ENCODE data around the gene LZTS2.

LZTS2 gene

DNA sequence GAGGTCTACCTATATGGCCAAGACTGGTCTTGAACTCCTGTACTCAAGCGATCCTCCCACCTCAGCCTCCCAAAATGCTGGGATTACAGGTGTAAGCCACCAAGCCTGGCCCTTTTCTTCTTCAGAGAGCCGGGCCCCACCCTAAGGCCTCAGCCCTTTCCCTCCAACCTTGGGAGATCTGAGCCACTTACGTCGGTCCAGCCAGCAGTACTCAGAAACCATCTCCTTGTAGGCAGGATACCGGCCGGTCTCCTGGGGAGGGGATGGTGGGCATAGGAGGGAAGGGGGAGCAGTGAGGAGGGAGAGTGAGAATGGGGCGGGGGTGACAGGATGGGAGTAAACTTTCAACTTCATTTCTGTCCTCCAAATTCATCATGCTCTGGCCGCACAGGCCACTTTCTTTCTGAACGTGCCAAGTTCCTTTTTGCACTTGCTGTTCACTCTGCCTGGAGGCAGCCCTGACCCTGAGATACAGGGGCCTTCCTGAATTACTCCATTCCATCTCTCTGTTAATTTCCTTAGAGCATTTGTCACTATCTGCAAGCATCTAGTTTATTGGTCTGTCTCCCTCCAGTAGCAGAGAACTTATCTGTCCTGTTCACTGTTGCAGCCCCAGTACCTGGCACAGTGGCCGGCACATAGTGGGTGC is 20.9 kb downstream of the LZTS2 start:
- DNase-seq (ENCODE audit: low read depth), result no peak
- no peak for TF ChIP-seq CTCF (IDR thresholded peaks at IDR 0.05; ENCODE audit: control insufficient read depth, extremely low read depth, insufficient read depth)
- no peak overlapping the region for H3K4me3 ChIP-seq (ENCODE audit: low read depth, low read length)

- H3K4me3 ChIP-seq (ENCODE audit: low read depth, low read length), result no peak overlapping the region
- TF ChIP-seq CTCF (IDR thresholded peaks at IDR 0.05; ENCODE audit: control insufficient read depth, extremely low read depth, insufficient read depth), result no peak
- no peak for DNase-seq (ENCODE audit: low read depth)
Observed at GRCh38 chr10:101021239-101021638, 21.6 kb downstream of the LZTS2 start.

- no peak for TF ChIP-seq CTCF (IDR thresholded peaks at IDR 0.05; ENCODE audit: control insufficient read depth, extremely low read depth, insufficient read depth)
- H3K4me3 ChIP-seq (ENCODE audit: low read depth, low read length), result no peak overlapping the region
- DNase-seq (ENCODE audit: low read depth), result no peak
Observed at GRCh38 chr10:101021692-101022251, 22.2 kb downstream of the LZTS2 start.

- no peak overlapping the region for H3K4me3 ChIP-seq (ENCODE audit: low read depth, low read length)
- no peak for TF ChIP-seq CTCF (IDR thresholded peaks at IDR 0.05; ENCODE audit: control insufficient read depth, extremely low read depth, insufficient read depth)
- no peak for DNase-seq (ENCODE audit: low read depth)
Observed at GRCh38 chr10:101022967-101023705, 23.5 kb downstream of the LZTS2 start.

GRCh38 chr10:101027106-101027720 is 27.6 kb downstream of the LZTS2 start:
- no peak for TF ChIP-seq CTCF (IDR thresholded peaks at IDR 0.05; ENCODE audit: control insufficient read depth, extremely low read depth, insufficient read depth)
- DNase-seq (ENCODE audit: low read depth), result no peak
- no peak overlapping the region for H3K4me3 ChIP-seq (ENCODE audit: low read depth, low read length)

- no peak overlapping the region for H3K4me3 ChIP-seq (ENCODE audit: low read depth, low read length)
- no peak for DNase-seq (ENCODE audit: low read depth)
- no peak for TF ChIP-seq CTCF (IDR thresholded peaks at IDR 0.05; ENCODE audit: control insufficient read depth, extremely low read depth, insufficient read depth)
Observed at GRCh38 chr10:101028446-101029337, 29.1 kb downstream of the LZTS2 start.

Measured in LNCaP clone FGC (cell line).